Stimulated activated CD4-positive, alpha-beta T cell treated with anti-CD3 and anti-CD28 coated beads, Interleukin-12 subunit alpha, Interleukin-12 subunit beta, amount 100 ng/mL, for 48 hours (primary cell): ENCODE results near the gene ARMC2.
"Not testable (repeated sequence)": the region's sequence is repeated elsewhere in the genome, so short reads cannot be mapped to it uniquely, and the experiment has no call there.

ENCODE experiments used
- DNase-seq, 3 donors: peaks; one replicate each; pipeline ENCODE4 v3.0.0-alpha.2; 2020; ENCODE audit warnings: low read depth in 2 of 3, low spot score in 1 of 3

The ARMC2 gene, protein sequence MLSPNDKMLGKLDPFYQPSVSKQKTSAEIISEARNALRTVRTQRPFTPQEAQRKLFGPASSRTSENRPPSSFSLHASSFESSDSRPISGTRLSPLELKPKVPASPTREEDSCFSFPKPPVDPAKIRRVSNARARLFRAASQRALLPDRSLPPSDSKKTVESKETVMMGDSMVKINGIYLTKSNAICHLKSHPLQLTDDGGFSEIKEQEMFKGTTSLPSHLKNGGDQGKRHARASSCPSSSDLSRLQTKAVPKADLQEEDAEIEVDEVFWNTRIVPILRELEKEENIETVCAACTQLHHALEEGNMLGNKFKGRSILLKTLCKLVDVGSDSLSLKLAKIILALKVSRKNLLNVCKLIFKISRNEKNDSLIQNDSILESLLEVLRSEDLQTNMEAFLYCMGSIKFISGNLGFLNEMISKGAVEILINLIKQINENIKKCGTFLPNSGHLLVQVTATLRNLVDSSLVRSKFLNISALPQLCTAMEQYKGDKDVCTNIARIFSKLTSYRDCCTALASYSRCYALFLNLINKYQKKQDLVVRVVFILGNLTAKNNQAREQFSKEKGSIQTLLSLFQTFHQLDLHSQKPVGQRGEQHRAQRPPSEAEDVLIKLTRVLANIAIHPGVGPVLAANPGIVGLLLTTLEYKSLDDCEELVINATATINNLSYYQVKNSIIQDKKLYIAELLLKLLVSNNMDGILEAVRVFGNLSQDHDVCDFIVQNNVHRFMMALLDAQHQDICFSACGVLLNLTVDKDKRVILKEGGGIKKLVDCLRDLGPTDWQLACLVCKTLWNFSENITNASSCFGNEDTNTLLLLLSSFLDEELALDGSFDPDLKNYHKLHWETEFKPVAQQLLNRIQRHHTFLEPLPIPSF

DNA sequence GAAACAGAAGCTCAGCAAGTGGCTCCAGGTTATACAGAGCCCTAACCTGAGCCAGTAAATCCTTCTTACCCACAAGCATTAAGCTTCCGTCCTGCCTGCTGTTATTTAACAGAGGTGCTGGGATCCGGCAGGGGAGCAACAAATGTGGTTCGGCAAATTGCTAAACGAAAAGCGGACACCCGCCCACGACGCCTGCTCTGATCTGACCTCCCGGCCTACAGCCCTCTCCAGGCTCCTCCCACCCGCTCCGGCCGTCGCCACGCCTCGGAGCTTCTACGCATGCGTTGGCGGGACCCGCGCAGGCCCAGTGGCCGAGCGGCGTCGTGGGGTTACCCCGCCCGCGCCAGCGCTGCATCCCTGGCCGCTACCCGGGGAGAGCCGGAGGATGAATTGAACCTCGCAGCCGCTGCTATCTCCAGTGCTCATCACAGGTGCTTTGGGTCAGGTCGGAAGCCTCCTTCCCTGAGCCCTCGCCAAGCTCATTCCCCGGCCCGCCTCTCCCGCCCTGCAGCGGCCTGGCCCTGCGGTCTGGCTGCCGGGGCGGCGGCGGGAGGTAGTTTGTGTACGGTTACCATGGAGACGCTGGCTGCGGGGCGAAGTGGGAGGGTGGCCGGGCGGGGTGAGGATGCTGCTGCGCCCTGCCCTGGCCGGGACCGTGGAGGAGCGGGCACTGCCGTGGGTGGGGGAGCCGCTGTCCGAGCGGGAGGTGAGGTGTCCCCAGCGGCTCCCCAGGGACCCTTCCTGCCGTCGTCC is at the start of gene ARMC2:
Gene ARMC2, plus strand, starts transcription at position 307 of the 753 bp plus-strand sequence. CDS start 5,846 bp downstream, outside the sequence.
- peak; percentile 75 to 85 (median 84) for DNase-seq

DNA sequence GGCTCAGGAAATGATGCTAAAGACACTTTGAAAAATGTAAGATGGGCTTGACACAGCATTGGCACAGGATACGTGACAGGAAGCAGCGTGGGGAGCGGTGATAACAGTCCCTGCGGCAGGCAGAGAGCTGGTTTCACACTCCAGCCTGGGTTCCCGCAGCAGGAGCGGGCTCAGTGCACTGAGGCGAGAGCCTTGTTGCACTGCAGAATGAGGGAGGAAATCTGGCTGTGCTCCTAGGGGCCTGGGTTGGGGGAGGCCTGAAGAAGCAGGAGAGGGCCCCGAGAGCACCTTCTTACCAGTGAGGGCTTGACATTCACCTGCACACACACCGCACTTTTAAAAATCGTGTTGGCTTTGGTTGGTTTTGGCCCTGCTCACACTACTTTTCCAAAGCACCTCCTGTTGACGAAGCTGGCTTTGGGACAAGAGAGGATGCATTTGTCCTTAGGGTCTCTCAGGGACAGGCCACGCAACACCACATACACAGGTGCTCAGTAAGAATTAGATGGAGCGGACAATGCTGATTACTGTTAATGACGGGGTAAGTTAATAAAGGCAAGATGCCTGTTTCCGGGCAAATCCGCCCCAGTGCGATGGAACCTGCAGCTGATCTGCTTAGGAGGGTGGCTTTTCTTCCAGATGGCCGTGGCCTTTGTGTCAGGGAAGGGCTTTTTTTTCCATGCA is 49.4 kb upstream of the ARMC2 start:
- DNase-seq, result peak; percentile 21 to 30 (median 27)

DNA sequence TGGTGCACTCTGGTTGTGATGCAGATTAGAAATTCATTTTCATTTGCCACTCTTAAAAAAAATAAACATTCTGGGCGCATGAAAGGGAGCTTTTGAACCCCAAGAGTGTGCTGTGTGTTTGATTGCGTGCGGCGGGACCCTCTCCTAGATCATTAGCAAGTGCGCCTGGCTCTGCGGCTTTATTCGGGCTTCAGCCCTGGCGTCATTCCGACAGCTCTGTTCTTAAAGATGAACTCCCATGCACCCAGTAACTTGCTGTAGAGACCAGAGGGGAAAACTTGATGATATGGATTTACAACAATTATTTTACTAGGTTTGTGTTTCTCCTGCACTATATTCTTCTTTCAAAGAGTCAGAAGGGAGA is 48.9 kb upstream of the ARMC2 start:
- DNase-seq, result no peak

DNA sequence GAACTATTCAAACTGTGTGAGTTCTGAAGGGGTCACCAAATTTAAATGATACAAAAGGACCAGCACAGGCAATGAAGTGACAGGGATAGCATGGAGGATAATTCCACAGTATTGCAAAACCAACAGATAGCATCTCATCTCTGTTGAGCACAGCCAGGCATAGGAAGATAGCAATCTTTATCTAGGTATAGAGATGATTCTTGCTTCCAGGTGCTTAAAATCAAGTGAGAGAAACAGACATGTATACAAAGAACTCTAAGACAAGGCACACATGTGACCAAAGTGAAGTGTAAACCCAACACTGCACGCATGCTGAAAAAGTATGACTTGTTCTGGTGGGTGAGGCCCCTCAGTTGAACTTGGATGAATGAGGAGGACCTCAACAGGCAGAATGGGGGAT is 48.4 kb upstream of the ARMC2 start:
- no peak for DNase-seq

DNA sequence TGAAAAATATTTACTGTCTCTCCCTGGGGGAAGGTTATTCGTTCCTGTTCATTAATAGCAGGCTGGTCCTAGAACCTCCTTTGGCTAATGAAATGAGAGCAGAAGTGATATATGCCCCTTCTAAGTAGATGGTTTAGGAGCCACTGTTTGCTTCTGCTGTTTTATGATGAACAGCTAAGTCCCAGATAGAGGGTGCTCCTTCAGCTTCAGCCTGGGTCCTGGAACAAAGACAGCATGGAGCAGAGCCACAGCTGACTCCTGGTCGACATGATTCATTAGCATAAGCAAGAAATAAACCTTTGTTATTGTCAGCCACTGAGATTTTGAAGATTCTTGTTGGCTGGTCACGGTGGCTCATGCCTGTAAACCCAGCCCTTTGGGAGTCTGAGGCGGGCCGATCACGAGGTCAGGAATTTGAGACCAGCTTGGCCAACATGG is 47.8 kb upstream of the ARMC2 start:
- no peak for DNase-seq

DNA sequence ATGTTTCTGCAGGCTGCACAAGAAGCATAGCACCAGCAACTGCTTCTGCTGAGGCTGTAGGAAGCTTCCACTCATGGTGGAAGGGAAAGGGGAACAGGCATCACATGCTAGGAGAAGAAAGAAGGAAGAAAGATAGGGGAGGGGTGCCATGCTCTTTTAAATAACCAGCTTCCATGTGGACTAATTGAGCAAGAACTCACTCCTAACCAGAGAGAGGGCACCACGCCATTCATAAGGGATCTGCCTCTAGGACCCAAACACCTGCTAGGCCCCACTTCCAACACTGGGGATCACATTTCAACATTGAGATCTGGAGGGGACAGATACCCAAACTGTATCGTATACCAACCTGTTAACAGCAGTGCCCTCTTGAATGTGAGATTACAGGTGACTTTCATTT is 46.9 kb upstream of the ARMC2 start:
- DNase-seq, result no peak

DNA sequence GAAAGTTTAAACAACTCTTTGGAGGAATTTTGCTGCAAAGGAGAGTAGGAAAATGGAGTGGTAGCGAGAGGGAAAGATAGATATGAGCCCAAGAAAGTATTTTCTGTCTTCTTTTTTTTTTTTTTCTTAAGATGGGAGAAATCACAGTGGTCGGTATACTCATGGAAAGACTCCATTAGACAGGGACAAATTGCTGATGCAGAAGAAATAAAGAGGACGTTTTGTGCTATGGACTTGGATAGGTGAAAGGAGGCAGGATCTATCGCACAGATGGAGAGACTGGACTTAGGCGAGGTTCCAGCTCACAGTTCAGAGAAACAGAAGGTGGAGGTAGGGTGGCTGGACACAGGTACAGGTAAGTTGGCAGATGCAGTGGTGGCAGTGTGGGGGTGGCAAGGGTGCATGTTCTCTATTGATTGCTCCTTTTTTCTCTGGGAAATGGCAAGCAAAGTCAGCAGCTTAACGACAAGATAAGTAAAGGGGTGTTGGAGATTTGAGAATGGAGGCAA is 44.2 kb upstream of the ARMC2 start:
- DNase-seq, result no peak

DNA sequence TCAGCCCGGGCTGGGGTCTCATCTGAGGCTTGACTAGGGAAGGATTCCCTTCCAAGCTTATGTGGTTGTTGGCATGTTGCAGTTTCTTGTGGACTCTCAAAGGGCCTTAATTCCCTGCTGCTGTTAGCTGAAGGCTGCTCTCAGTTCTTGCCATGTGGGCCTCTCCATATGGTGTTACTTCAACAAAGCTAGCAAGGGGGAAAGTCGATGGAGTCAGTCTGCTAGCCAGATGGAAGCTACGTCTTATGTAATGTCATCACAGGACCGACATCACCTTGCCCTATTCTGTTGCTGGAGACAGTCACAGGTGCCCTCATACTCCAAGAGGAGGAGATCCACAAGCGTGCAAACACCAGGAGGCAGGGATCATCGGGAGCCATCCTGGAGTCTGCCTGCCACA is 43.3 kb upstream of the ARMC2 start:
- no peak for DNase-seq

DNA sequence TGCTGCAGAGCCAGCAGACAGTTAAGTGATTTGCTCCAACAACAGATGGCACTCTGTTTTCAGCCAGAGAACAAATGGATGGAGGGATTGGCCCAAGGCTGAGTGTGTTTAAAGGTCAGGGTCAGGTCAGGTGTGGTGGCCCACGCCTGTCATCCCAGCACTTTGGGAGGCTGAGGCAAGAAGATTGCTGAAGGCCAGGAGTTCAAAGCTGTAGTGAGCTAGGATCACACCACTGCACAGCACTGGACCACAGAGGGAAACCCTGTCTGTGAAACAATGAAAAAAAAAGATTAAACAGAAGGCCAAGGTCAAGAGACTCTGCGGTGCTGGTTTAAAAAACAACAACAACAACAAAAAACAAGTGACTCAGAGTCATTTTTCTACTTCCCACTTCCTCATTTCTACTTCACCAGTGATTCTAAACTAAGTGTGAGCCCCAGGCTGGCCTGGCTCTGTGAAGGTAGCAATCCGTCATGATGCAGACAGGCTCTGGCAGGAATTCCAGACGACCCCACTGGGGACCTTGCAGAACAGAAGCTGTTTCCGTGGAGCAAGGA is 42.5 kb upstream of the ARMC2 start:
- no peak for DNase-seq

DNA sequence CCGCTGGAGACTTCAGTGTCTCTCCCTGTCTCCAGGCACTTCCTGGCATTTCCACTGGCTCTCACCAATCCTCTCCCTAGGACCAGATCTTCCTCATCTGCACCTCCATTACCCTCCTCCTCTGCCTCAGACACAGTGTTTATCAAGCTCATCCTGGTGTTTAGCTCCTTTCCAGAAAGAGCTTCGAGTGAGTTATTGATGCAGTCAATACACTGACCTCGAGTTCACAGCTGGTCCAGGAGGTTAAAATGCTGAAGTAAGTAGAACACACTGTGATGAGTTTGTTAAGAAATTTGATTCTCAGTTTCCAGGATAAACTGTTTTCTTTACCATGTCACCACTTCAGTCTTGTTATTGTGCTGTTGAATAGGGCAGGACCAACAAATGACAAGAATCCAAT is 42.1 kb upstream of the ARMC2 start:
- no peak for DNase-seq

DNA sequence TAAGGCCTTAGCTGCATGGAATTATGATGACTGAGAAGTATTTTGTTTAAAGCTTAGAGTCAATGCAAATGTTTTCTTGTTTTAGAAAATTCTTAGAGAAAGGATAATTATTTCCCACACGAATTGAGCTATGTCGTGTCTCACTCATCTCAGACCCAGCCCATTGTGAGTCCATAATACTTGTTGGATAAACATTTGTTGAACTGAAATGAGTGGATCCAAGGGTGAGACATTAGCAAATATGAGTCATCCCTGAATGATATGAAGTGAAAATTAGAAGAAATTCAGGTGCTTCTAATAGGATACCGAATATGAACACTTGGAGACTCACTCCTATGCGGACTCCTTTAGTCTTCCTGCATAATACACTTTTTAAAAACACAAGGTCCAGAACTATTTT is 41.6 kb upstream of the ARMC2 start:
- DNase-seq, result no peak

DNA sequence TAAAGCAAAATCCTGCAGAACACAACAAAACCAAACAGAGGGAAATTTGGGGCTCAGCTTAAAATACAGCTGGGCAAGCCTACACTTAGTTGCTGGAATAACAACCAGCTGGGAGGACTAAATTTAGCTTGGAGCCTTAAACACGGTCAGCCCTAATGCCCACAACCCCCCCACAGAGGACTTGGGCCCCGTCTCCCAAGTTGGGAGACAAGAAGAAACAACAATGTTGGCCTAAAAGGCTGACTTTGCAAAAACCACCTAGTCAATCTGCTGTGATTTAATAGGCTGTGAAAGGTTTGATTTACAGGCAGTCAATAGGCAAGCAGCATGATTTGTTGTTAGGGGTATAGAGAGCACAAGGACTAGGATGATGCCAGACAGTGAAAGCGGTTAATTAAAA is 40.3 kb upstream of the ARMC2 start:
- DNase-seq, result no peak

DNA sequence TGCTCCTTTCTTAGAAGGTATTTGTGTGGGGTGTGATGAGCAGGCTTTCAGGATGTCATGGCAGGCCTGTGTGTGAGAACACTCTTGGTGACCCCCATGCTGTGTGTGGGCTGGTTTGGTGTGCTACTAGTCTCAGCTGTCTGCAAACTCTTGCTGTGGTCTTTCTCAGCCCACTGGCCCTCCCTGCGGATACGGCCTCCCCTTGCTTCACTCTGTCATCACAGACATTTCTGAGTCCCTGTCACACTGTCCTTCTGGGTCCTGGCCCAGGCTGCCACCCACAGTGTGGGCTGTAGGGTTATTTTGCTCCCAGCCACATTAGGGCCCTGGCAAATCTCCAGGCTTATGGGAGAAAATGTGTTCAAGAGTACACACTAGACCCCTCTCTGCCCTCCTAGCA is 39.0 kb upstream of the ARMC2 start:
- DNase-seq, result no peak

DNA sequence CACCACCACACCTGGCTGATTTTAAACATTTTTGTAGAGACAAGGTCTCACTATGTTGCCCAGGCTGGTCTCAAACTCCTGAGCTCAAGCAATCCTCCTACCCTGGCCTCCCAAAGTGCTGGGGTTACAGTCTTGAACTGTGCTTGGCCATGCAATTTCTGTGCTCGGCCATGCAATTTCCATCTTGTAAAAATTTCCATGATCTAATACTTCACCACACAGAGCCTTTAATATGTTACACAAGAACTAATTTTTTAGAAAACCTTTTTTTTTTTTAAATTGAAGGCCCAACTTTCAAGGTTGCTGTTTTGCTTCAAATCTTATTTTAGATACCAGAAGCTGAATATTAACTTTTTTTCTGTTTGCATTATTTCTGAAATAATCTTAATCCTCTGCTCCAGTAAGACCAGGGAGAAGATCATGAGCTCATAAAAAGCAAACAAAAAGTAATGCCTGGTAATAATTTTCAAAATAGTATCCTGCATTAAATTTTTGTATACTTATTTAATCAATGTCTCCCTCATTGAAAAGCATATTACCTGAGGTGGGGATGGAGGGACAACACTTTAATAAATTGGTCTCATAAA is 38.1 kb upstream of the ARMC2 start:
- no peak for DNase-seq

DNA sequence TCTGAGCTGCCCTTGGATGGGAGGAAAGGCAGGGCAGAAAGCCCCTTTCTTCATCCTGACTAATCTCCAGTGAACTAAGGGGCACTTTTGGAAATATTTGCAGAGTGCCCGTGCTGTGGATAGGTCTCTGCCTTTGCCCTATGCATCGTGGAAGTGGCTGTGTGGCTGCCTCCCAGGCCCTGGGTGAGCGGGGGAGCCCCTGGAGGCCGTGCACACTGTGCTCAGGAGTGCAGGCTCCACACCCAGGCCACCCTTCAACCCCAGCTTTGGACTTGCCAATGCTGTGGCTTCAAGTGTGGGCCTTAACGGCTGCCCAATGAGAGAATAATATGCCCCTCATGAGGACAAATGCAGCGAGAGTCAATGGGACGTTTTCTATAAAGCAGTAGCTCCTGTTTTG is 36.7 kb upstream of the ARMC2 start:
- DNase-seq, result no peak

DNA sequence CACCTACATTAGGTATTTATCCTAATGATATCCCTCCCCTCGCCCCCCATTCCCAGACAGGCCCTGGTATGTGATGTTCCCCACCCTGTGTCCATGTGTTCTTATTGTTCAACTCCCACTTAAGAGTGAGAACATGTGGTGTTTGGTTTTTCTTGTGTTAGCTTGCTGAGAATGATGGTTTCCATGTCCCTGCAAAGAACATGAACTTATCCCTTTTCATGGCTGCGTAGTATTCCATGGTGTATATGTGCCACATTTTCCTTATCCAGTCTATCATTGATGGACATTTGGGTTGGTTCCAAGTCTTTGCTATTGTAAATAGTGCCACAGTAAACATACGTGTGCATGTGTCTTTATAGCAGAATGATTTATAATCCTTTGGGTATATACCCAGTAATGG is 35.0 kb upstream of the ARMC2 start:
- DNase-seq, result not testable (repeated sequence)

DNA sequence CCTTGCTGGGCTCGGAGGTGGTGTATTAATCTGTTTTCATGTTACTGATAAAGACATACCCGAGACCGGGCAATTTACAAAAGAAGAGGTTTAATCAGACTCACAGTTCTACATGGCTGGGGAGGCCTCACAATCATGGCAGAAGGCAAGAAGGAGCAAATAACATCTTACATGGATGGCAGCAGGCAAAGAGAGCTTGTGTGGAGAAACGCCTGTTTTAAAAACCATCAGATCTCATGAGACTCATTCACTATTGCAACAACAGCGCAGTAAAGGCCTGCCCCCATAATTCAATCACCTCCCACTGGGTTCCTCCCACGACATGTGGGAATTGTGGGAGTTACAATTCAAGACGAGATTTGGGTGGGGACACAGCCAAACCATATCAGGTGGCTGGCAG is 30.9 kb upstream of the ARMC2 start:
- DNase-seq, result not testable (repeated sequence)

DNA sequence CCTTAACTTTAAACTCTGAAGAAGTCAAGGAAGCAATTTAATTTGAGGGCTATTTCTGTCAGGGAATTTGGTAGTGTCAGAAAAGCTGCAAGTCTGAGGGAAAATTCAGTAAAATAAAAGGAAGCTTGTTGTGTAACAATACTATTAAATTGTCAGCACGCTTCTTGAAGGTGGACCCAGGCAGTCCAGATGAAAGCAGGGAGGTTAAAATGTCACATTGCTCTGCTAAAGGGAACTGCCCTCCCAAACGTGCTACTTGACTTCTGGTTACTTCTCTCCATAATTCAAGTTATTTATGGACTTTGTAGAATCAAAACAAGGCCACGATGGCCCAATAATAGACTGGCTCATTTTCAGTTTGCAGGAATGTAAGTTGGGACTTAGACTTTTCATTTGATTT is 28.2 kb upstream of the ARMC2 start:
- no peak for DNase-seq

DNA sequence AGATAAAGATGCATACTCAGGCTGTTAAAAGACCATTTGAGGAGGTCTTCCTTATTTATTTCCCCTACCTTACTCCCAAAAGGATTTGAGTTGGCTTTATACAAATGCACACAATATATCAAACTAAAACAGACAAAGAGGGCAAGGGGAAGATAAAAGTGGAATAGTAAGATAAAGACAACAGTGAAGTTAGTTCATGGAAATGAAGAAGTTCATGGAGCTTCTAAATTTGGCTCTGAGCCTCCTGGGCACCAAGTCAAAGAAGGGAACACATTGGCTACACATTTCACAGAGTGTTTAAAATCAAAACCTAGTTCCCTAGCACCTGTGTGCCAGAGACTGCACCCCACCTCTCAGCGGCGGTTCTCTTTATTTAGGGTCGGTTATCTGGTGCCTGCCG is 25.8 kb upstream of the ARMC2 start:
- DNase-seq, result no peak

DNA sequence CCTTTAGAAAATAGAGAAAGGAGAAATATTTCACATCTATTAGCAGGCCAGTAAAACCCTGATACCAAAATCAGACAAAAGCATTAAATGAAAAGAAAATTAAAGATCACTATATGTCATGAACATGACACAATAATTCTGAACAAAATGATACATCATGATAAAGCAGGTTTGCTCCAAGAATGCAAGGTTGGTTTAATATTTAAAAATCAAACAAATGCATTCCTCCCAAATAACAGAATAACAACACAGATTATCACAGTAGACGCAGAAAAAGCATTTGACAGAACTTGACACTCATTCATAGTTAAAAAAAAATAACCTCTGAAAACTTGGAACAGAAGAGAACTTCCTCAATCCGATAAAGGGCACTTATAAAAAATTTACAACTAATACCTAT is 22.9 kb upstream of the ARMC2 start:
- DNase-seq, result no peak
